K562 (cell line): ENCODE results near the gene IL27RA. TPM values are rescaled to one million over a fixed set of nuclear protein-coding genes. Genes with fewer than 3 reads are reported as not detected.

Source experiments
- ATF4 ChIP-seq: fragments of 450-650 bp; formaldehyde crosslinking; IDR thresholded peaks from 2 replicates; pipeline ENCODE4 v1.4.0; 2022; ENCODE audit warnings: mild to moderate bottlenecking, moderate library complexity
- CTBP1 ChIP-seq: fragments of 450-650 bp; IDR thresholded peaks from 2 replicates; pipeline ENCODE4 v1.6.1; 2016; ENCODE audit warnings: borderline replicate concordance
- DPF2 ChIP-seq: fragments of 450-650 bp; IDR thresholded peaks from 2 replicates; pipeline ENCODE4 v1.6.1; 2016
- EP300 ChIP-seq: IDR thresholded peaks from 2 replicates; pipeline ENCODE4 v1.6.1; 2012; ENCODE audit warnings: low read length, improper control_type of control experiment
- FOXJ3 ChIP-seq: sonication (generic); formaldehyde crosslinking; IDR thresholded peaks from 2 replicates; pipeline ENCODE4 v1.4.0; 2020; ENCODE audit warnings: mild to moderate bottlenecking, missing genetic modification reagents
- GATAD2A ChIP-seq: fragments of 450-650 bp; IDR thresholded peaks from 2 replicates; pipeline ENCODE4 v1.6.1; 2017
- HBP1 ChIP-seq: fragments of 450-650 bp; formaldehyde crosslinking; IDR thresholded peaks from 2 replicates; pipeline ENCODE4 v1.4.0; 2022; ENCODE audit warnings: missing genetic modification characterization
- HDAC8 ChIP-seq: fragments of 450-650 bp; IDR thresholded peaks from 2 replicates; pipeline ENCODE4 v1.6.1; 2016; ENCODE audit warnings: mild to moderate bottlenecking, missing genetic modification characterization, moderate library complexity, missing compliant biosample characterization
- KLF16 ChIP-seq: IDR thresholded peaks from 2 replicates; pipeline ENCODE4 v1.6.1; 2016; ENCODE audit warnings: antibody characterized with exemption
- NR2C1 ChIP-seq, 2 experiments: fragments of 450-650 bp; IDR thresholded peaks; 2 replicates each; pipeline ENCODE4 v1.6.1; 2017; ENCODE audit warnings: mild to moderate bottlenecking in 2 of 2, antibody characterized with exemption in 1 of 2, inconsistent platforms in 1 of 2, missing compliant biosample characterization in 1 of 2, missing genetic modification characterization in 1 of 2
- POLR2AphosphoS5 ChIP-seq: IDR thresholded peaks from 2 replicates; pipeline ENCODE4 v1.6.1; 2011; ENCODE audit warnings: mild to moderate bottlenecking, low read depth, low read length, moderate library complexity; ENCODE audit not compliant: control insufficient read depth, insufficient read depth
- TBL1XR1 ChIP-seq, 2 experiments: IDR thresholded peaks; 2 replicates each; pipeline ENCODE4 v1.6.1; 2012; ENCODE audit warnings: improper control_type of control experiment in 2 of 2, low read length in 2 of 2, mild to moderate bottlenecking in 1 of 2
- ZZZ3 ChIP-seq: fragments of 450-650 bp; IDR thresholded peaks from 2 replicates; pipeline ENCODE4 v1.6.1; 2016; ENCODE audit warnings: antibody characterized with exemption, mild to moderate bottlenecking, moderate library complexity
- polyA plus RNA-seq, 8 experiments: library from polyadenylated mRNA; depleted of rRNA in 4 of 8; stranded (reverse) in 5 of 8; unstranded in 3 of 8; fragments of >200 nt; fragmentation: Nextera tagmentation in 2 of 8; fragmentation: Illumina TruSeq in 1 of 8; extraction: Ambion mirVana in 2 of 8; extraction: Trizol in 1 of 8; gene quantifications; 2 replicates each; pipeline versions ENCODE4 v1.2.1 to v1.2.3, GENCODE V29; 2011 to 2014; ENCODE audit warnings: inconsistent platforms in 1 of 8, missing spikeins in 1 of 8
- total RNA-seq, 7 experiments: library from RNA; depleted of rRNA in 6 of 7; stranded (reverse); fragments of >200 nt in 6 of 7; fragmentation: Illumina TruSeq in 2 of 7; extraction: Trizol in 2 of 7; gene quantifications; 2 replicates each; pipeline versions ENCODE4 v1.2.1 to v1.2.3, GENCODE V29; 2011 to 2021; ENCODE audit warnings: low replicate concordance in 1 of 7
- TF ChIP-seq, protein P1 (sequence below): fragments of 200-600 bp; sonication (generic); IDR thresholded peaks from one replicate; pipeline ENCODE4 v1.6.1; 2012; ENCODE audit warnings: mild to moderate bottlenecking, low read depth, low read length, inconsistent platforms

Gene IL27RA
- total and polyA plus RNA-seq, 9 of the 15 experiments (the other 6 are each of a cell fraction or from before 2014, with no cell fraction given), result 1.9 to 15.9 (median 12.0) TPM

- TF ChIP-seq, protein P1, sequence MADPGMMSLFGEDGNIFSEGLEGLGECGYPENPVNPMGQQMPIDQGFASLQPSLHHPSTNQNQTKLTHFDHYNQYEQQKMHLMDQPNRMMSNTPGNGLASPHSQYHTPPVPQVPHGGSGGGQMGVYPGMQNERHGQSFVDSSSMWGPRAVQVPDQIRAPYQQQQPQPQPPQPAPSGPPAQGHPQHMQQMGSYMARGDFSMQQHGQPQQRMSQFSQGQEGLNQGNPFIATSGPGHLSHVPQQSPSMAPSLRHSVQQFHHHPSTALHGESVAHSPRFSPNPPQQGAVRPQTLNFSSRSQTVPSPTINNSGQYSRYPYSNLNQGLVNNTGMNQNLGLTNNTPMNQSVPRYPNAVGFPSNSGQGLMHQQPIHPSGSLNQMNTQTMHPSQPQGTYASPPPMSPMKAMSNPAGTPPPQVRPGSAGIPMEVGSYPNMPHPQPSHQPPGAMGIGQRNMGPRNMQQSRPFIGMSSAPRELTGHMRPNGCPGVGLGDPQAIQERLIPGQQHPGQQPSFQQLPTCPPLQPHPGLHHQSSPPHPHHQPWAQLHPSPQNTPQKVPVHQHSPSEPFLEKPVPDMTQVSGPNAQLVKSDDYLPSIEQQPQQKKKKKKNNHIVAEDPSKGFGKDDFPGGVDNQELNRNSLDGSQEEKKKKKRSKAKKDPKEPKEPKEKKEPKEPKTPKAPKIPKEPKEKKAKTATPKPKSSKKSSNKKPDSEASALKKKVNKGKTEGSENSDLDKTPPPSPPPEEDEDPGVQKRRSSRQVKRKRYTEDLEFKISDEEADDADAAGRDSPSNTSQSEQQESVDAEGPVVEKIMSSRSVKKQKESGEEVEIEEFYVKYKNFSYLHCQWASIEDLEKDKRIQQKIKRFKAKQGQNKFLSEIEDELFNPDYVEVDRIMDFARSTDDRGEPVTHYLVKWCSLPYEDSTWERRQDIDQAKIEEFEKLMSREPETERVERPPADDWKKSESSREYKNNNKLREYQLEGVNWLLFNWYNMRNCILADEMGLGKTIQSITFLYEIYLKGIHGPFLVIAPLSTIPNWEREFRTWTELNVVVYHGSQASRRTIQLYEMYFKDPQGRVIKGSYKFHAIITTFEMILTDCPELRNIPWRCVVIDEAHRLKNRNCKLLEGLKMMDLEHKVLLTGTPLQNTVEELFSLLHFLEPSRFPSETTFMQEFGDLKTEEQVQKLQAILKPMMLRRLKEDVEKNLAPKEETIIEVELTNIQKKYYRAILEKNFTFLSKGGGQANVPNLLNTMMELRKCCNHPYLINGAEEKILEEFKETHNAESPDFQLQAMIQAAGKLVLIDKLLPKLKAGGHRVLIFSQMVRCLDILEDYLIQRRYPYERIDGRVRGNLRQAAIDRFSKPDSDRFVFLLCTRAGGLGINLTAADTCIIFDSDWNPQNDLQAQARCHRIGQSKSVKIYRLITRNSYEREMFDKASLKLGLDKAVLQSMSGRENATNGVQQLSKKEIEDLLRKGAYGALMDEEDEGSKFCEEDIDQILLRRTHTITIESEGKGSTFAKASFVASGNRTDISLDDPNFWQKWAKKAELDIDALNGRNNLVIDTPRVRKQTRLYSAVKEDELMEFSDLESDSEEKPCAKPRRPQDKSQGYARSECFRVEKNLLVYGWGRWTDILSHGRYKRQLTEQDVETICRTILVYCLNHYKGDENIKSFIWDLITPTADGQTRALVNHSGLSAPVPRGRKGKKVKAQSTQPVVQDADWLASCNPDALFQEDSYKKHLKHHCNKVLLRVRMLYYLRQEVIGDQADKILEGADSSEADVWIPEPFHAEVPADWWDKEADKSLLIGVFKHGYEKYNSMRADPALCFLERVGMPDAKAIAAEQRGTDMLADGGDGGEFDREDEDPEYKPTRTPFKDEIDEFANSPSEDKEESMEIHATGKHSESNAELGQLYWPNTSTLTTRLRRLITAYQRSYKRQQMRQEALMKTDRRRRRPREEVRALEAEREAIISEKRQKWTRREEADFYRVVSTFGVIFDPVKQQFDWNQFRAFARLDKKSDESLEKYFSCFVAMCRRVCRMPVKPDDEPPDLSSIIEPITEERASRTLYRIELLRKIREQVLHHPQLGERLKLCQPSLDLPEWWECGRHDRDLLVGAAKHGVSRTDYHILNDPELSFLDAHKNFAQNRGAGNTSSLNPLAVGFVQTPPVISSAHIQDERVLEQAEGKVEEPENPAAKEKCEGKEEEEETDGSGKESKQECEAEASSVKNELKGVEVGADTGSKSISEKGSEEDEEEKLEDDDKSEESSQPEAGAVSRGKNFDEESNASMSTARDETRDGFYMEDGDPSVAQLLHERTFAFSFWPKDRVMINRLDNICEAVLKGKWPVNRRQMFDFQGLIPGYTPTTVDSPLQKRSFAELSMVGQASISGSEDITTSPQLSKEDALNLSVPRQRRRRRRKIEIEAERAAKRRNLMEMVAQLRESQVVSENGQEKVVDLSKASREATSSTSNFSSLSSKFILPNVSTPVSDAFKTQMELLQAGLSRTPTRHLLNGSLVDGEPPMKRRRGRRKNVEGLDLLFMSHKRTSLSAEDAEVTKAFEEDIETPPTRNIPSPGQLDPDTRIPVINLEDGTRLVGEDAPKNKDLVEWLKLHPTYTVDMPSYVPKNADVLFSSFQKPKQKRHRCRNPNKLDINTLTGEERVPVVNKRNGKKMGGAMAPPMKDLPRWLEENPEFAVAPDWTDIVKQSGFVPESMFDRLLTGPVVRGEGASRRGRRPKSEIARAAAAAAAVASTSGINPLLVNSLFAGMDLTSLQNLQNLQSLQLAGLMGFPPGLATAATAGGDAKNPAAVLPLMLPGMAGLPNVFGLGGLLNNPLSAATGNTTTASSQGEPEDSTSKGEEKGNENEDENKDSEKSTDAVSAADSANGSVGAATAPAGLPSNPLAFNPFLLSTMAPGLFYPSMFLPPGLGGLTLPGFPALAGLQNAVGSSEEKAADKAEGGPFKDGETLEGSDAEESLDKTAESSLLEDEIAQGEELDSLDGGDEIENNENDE, result no peak
- no peak for TF ChIP-seq HDAC8 (tag)
- TF ChIP-seq EP300, result peak; percentile 52; the same call in 1 of the 2 replicates
- peak; percentile 48; the same call in 1 of the 2 replicates for TF ChIP-seq POLR2AphosphoS5
- peak in 1 of 2 experiments; percentile 56; a peak in 2 of 4 replicates for TF ChIP-seq TBL1XR1 (IDR thresholded peaks at IDR 0.05; ENCODE audit: low read length in 2 of 2)
- TF ChIP-seq CTBP1, result peak; percentile 66; the same call in 1 of the 2 replicates
- TF ChIP-seq GATAD2A, result no peak
- TF ChIP-seq HBP1, result no peak
- TF ChIP-seq FOXJ3 (CRISPR knock-in tag), result no peak
- no peak for TF ChIP-seq ZZZ3
- TF ChIP-seq DPF2, result peak; percentile 61; the same call in 1 of the 2 replicates
- no peak for TF ChIP-seq ATF4 (CRISPR knock-in tag)
- TF ChIP-seq NR2C1 (IDR thresholded peaks at IDR 0.05), result peak; percentile 40
- TF ChIP-seq NR2C1 (tag; IDR thresholded peaks at IDR 0.05), result peak; percentile 43; the same call in 1 of the 2 replicates
- TF ChIP-seq KLF16, result 0 out of 2 replicates have a peak, but pooled peaks have one; percentile 36
These were observed 3.6 kb upstream of the IL27RA start, which contains the start of gene RLN3 (continued) for GRCh38 chr19:14027856-14028450.
